Smooth muscle cell (in vitro differentiated cells): Measurements from ENCODE around the gene RBSN. TPM values are rescaled to one million over a fixed set of nuclear protein-coding genes. Genes with fewer than 3 reads are reported as not detected.

Experiments used
- DNase-seq: peaks from one replicate; lab custom pipeline; 2025; ENCODE audit not compliant: unreplicated experiment; lab: John Stamatoyannopoulos, UW
- H2AFZ ChIP-seq: fragments of 200-600 bp; sonication (generic); 2 replicates; pipeline ENCODE4 v1.6.0; 2016; ENCODE audit warnings: antibody characterized with exemption, low read depth, mild to moderate bottlenecking
- H3F3A ChIP-seq: fragments of 200-600 bp; sonication (generic); 2 replicates; pipeline ENCODE4 v1.6.0; 2017; ENCODE audit warnings: antibody characterized with exemption, low read depth
- H3K27ac ChIP-seq: fragments of 200-600 bp; sonication (generic); 2 replicates; pipeline ENCODE4 v1.5.1; 2016; ENCODE audit warnings: low read depth, mild to moderate bottlenecking
- H3K27me3 ChIP-seq: fragments of 200-600 bp; sonication (generic); 2 replicates; pipeline ENCODE4 v1.6.1; 2016; ENCODE audit warnings: low read depth, mild to moderate bottlenecking
- H3K36me3 ChIP-seq: fragments of 200-600 bp; sonication (generic); 2 replicates; pipeline ENCODE4 v1.5.1; 2016; ENCODE audit warnings: low read depth
- H3K4me1 ChIP-seq: fragments of 200-600 bp; sonication (generic); 2 replicates; pipeline ENCODE4 v1.5.1; 2016; ENCODE audit warnings: low read depth
- H3K4me2 ChIP-seq: fragments of 200-600 bp; sonication (generic); 2 replicates; pipeline ENCODE4 v1.6.0; 2016; ENCODE audit warnings: mild to moderate bottlenecking
- H3K4me3 ChIP-seq: fragments of 200-600 bp; sonication (generic); 2 replicates; pipeline ENCODE4 v1.5.1; 2016; ENCODE audit warnings: mild to moderate bottlenecking
- H3K79me2 ChIP-seq: fragments of 200-600 bp; sonication (generic); 2 replicates; pipeline ENCODE4 v1.6.0; 2016; ENCODE audit warnings: low read depth, mild to moderate bottlenecking
- H3K9ac ChIP-seq: fragments of 200-600 bp; sonication (generic); 2 replicates; pipeline ENCODE4 v1.6.0; 2016; ENCODE audit warnings: low read depth
- H3K9me3 ChIP-seq: fragments of 200-600 bp; sonication (generic); replicated peaks from 2 replicates; pipeline ENCODE4 v1.5.1; 2016; ENCODE audit warnings: low read depth
- H4K20me1 ChIP-seq: fragments of 200-600 bp; sonication (generic); 2 replicates; pipeline ENCODE4 v1.6.0; 2016; ENCODE audit warnings: low read depth
- WGBS: methylation state at CpG from one replicate; pipeline ENCODE4 v1.1.7; 2016; ENCODE audit warnings: low lambda C conversion rate; 5-methylcytosine and 5-hydroxymethylcytosine counted together
- polyA plus RNA-seq: library from polyadenylated mRNA; unstranded; fragments of >200 nt; fragmentation: Nextera tagmentation; extraction: Ambion mirVana; gene quantifications from 2 replicates; pipeline ENCODE4 v1.2.1, GENCODE V29; 2016
- total RNA-seq: library from RNA; depleted of rRNA; stranded (reverse); fragments of >200 nt; gene quantifications from 2 replicates; pipeline ENCODE4 v1.2.3, GENCODE V29; 2014
- TF ChIP-seq, protein P1 (sequence below): fragments of 200-600 bp; sonication (generic); IDR thresholded peaks from 2 replicates; pipeline ENCODE4 v1.5.1; 2017; ENCODE audit warnings: borderline replicate concordance, mild to moderate bottlenecking, antibody characterized with exemption; ENCODE audit not compliant: insufficient read depth, poor library complexity, severe bottlenecking

Gene RBSN
- total and polyA plus RNA-seq, 2 experiments from 2014 or later = 18.6 to 19.2 TPM

DNA sequence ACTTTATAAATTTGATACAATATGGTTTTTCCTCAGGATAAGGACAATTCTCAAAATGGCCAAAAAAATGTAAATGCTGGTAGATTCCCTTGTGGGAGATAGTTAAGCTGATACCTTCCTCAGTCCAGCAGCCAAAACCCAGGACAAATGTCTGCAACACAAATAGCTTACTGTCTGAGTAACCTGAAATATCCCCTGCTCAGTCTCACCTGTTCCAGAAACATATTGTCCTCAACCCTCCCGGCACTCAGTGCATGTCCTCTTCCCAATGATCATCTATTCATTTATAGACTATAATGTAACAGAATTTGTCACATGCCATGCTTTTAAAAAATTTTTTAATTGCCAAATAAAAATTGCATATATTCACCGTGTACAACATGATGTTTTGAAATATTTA lies 12.2 kb downstream of the RBSN start:
- H3K27ac ChIP-seq = no peak overlapping the region
- DNase-seq = no peak
- no peak overlapping the region for H3K4me2 ChIP-seq
- H3K9ac ChIP-seq = no peak overlapping the region
- no peaks in the 10 kb centered on the region for H3K79me2 ChIP-seq
- peaks cover 9% of the 10 kb centered on the region for H3K36me3 ChIP-seq
- H4K20me1 ChIP-seq = no peaks in the 10 kb centered on the region
- no peak overlapping the region for H2AFZ ChIP-seq
- TF ChIP-seq, protein P1, sequence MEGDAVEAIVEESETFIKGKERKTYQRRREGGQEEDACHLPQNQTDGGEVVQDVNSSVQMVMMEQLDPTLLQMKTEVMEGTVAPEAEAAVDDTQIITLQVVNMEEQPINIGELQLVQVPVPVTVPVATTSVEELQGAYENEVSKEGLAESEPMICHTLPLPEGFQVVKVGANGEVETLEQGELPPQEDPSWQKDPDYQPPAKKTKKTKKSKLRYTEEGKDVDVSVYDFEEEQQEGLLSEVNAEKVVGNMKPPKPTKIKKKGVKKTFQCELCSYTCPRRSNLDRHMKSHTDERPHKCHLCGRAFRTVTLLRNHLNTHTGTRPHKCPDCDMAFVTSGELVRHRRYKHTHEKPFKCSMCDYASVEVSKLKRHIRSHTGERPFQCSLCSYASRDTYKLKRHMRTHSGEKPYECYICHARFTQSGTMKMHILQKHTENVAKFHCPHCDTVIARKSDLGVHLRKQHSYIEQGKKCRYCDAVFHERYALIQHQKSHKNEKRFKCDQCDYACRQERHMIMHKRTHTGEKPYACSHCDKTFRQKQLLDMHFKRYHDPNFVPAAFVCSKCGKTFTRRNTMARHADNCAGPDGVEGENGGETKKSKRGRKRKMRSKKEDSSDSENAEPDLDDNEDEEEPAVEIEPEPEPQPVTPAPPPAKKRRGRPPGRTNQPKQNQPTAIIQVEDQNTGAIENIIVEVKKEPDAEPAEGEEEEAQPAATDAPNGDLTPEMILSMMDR = no peak
- no peaks in the 10 kb centered on the region for H3K4me1 ChIP-seq
- H3F3A ChIP-seq = no peaks in the 10 kb centered on the region
- H3K27me3 ChIP-seq = no peaks in the 10 kb centered on the region
- H3K4me3 ChIP-seq = no peak overlapping the region
- no peaks in the 10 kb centered on the region for H3K9me3 ChIP-seq
- 98% methylated on average over 2 of the region's 2 CpGs for WGBS

DNA sequence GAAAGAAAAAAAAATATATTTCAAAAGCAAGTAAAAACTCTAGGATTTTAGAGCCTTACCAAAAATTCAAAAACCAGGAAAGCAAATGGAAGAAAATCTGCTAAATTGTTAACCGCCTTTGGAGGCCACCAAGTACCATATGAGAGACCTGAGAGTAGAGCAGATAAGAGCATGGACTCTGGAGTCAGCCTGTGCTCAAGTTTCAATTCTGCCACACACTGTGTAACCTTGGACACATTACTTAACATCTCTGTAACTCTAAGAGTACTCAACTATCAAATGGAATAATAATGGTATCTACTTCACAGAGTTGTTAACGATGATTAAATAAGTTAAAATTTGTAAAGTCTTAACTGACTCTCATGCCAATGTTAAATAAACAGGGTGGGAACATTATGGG lies 12.7 kb downstream of the RBSN start:
- no peak for DNase-seq
- Histone ChIP-seq H3K27ac (no peak overlapping the region), H4K20me1 (no peaks in the 10 kb centered on the region), H3K36me3 (peaks cover 9% of the 10 kb centered on the region), H3K4me2 (no peak overlapping the region), H3F3A (no peaks in the 10 kb centered on the region), H3K27me3 (no peaks in the 10 kb centered on the region), H3K4me1 (no peaks in the 10 kb centered on the region), H2AFZ (no peak overlapping the region), H3K79me2 (no peaks in the 10 kb centered on the region), H3K4me3 (no peak overlapping the region), H3K9me3 (no peaks in the 10 kb centered on the region), H3K9ac (no peak overlapping the region)
- TF ChIP-seq, protein P1 = no peak
- 97% methylated on average over 2 of the region's 2 CpGs for WGBS

DNA sequence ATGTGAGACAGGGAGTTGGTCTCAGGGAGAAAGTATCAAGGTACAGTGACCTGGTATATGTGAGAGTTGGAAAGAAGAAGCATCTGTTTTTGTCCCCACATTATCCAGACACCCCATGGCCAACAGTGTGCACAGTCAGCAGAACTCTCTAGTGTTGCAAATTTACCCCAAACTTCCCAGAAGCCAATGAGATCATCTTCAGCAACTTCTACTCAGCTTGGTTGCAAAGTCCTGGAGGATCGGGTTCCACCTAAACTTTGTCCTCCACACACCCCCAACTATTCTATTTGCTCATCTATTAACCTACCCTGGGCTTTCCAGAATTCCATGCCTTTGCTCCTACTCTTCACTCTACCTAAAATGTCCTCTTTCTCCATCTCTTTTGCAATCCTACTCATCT lies 15.7 kb downstream of the RBSN start:
- Histone ChIP-seq H3K27ac (no peak overlapping the region), H3K9me3 (no peaks in the 10 kb centered on the region), H3K4me2 (no peak overlapping the region), H3K4me1 (no peaks in the 10 kb centered on the region), H3F3A (no peaks in the 10 kb centered on the region), H2AFZ (no peak overlapping the region), H4K20me1 (no peaks in the 10 kb centered on the region), H3K27me3 (no peaks in the 10 kb centered on the region), H3K9ac (no peak overlapping the region), H3K4me3 (no peak overlapping the region), H3K36me3 (peaks cover 13% of the 10 kb centered on the region), H3K79me2 (no peaks in the 10 kb centered on the region)
- no peak for DNase-seq
- 93% methylated on average over 1 of the region's 1 CpG for WGBS
- TF ChIP-seq, protein P1 = no peak

DNA sequence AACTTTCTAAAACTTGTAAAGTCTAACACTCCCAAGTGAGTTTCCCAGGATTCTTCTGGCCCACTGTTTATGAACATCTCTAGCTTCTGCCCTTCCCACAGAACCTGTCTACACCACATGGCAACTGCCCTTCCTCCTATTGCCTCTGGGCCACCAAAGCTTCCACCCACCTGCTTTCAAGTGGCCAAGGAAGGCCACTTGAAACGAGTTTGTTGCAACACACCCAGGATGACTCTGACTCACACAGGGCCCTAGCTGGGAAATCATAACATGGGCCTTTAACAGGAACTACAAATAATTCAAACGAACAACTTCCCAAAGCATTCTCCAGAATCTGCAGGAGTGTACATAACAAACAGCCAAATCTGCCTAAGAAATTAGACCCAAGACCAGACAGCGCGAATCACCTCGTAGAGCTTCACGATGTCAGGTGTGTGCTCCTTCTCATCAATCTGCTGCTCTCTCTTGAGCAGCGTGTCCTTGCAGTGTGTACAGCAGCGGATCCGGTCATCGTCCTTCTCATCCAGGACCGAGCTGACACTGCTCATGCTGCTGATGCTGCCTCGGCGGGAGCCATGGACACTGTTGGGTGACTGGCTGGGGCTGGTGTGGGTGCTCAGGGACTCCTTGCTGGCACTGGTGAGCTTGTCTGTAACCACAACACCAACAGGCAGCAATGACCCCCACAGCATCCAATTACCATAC lies 16.8 kb downstream of the RBSN start:
- Histone ChIP-seq H3K9ac (no peak overlapping the region), H3K9me3 (no peaks in the 10 kb centered on the region), H3K27ac (no peak overlapping the region), H3K36me3 (peaks cover 21% of the 10 kb centered on the region), H2AFZ (no peak overlapping the region), H3K4me3 (no peak overlapping the region), H3K27me3 (no peaks in the 10 kb centered on the region), H4K20me1 (no peaks in the 10 kb centered on the region), H3K4me1 (no peaks in the 10 kb centered on the region), H3K4me2 (no peak overlapping the region), H3K79me2 (no peaks in the 10 kb centered on the region), H3F3A (no peaks in the 10 kb centered on the region)
- TF ChIP-seq, protein P1 = no peak
- DNase-seq = no peak
- WGBS = 93% methylated on average over 13 of the region's 13 CpGs
